ENCODE data around the gene GRM2.

- TF ChIP-seq CTCF (IDR thresholded peaks at IDR 0.05; ENCODE audit: low read length) (no peak), EZH2 (optimal IDR thresholded peaks at IDR 0.05; ENCODE audit: low read depth, low read length) (no peak), EZH2phosphoT487 (IDR thresholded peaks at IDR 0.05; ENCODE audit: low read length) (no peak)
These were observed 8.7 kb upstream of the GRM2 start for GRCh38 chr3:51698209-51698608.

All from MM.1S (cell line).